ENCODE measurements around the gene RABL3. TPM values are rescaled to one million over a fixed set of nuclear protein-coding genes. Genes with fewer than 3 reads are reported as not detected.

RABL3 gene
- total RNA-seq, 1 donor from 2014 or later = 17.9 TPM

Other genes with a start within 250 kb of the RABL3 start
- gene NDUFB4, start 146.2 kb downstream of the RABL3 start, total RNA-seq = 570 TPM
- not detected for gene HGD, start 60.3 kb downstream of the RABL3 start, total RNA-seq
- gene GTF2E1, start 228 bp upstream of the RABL3 start, total RNA-seq = 12.2 TPM
- gene STXBP5L, start 165.7 kb upstream of the RABL3 start, total RNA-seq = not detected